ENCODE results near the gene MAD1L1.

The MAD1L1 gene

GRCh38 chr7:2084331-2084730 is 148.4 kb downstream of the MAD1L1 start:
- TF ChIP-seq CTCF (conservative IDR thresholded peaks at IDR 0.05; ENCODE audit: low read length), result no peak
- no peak for DNase-seq (ENCODE audit: low read depth)
- H3K4me3 ChIP-seq (ENCODE audit: low read length), result no peak overlapping the region

GRCh38 chr7:2083362-2083761 is 149.4 kb downstream of the MAD1L1 start:
- TF ChIP-seq CTCF (conservative IDR thresholded peaks at IDR 0.05; ENCODE audit: low read length), result no peak
- DNase-seq (ENCODE audit: low read depth), result no peak
- no peak overlapping the region for H3K4me3 ChIP-seq (ENCODE audit: low read length)

GRCh38 chr7:2082139-2082998 is 150.4 kb downstream of the MAD1L1 start:
- DNase-seq (ENCODE audit: low read depth), result peak; percentile 65
- no peak overlapping the region for H3K4me3 ChIP-seq (ENCODE audit: low read length)
- no peak for TF ChIP-seq CTCF (conservative IDR thresholded peaks at IDR 0.05; ENCODE audit: low read length)

GRCh38 chr7:2081526-2082135 is 151.1 kb downstream of the MAD1L1 start:
- no peak for TF ChIP-seq CTCF (conservative IDR thresholded peaks at IDR 0.05; ENCODE audit: low read length)
- no peak overlapping the region for H3K4me3 ChIP-seq (ENCODE audit: low read length)
- DNase-seq (ENCODE audit: low read depth), result no peak

- no peak for TF ChIP-seq CTCF (conservative IDR thresholded peaks at IDR 0.05; ENCODE audit: low read length)
- H3K4me3 ChIP-seq (ENCODE audit: low read length), result no peak overlapping the region
- DNase-seq (ENCODE audit: low read depth), result no peak
Observed at GRCh38 chr7:2080477-2080876, 152.3 kb downstream of the MAD1L1 start.

- H3K4me3 ChIP-seq (ENCODE audit: low read length), result no peak overlapping the region
- no peak for TF ChIP-seq CTCF (conservative IDR thresholded peaks at IDR 0.05; ENCODE audit: low read length)
Observed at GRCh38 chr7:2080060-2080387, 152.7 kb downstream of the MAD1L1 start.

More at GRCh38 chr7:2080060-2080387, 152.7 kb downstream of the MAD1L1 start:
- DNase-seq (ENCODE audit: low read depth), result no peak
